Measurements from ENCODE around the gene CCNF. TPM values are rescaled to one million over a fixed set of nuclear protein-coding genes. Genes with fewer than 3 reads are reported as not detected.

Gene CCNF
- total and polyA plus RNA-seq, 4 donors, result 0.88 to 46.3 (median 1.8) TPM

GRCh38 chr16:2476741-2477140 is 47.5 kb downstream of the CCNF start:
- 38% methylated on average over 3 of the region's 3 CpGs for WGBS

DNA sequence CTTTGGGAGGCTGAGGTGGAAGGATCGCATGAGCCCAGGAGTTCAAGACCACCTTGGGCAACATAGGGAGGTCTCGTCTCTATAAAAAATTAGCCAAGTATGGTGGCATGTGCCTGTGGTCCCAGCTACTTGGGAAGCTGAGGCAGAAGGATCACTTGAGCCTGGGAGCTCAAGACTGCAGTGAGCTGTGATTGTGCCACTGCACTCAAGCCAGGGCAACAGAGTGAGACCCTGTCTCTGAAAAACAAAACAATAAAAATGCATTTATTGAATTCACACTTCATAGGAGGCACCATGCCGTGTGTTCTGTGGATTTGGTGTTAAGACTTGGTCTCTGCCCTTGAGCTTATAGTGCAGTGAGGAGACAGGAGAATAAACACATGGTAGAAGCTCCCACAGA is 48.1 kb downstream of the CCNF start:
- Histone ChIP-seq H3K27ac (ENCODE audit: low read depth in 1 of 2, low read length in 2 of 2) (no peak overlapping the region), H3K4me1 (ENCODE audit: control insufficient read depth in 4 of 4, insufficient read depth in 4 of 4, low read length in 3 of 4) (peaks cover 19 to 56% (median 40%) of the 10 kb centered on the region in 4 donors), H3K4me3 (ENCODE audit: low read depth in 1 of 3, low read length in 3 of 3) (no peak overlapping the region), H3K36me3 (ENCODE audit: control insufficient read depth in 4 of 4, insufficient read depth in 3 of 4, low read depth in 1 of 4, low read length in 3 of 4) (no peaks in the 10 kb centered on the region), H3K9me3 (ENCODE audit: control insufficient read depth in 4 of 4, low read length in 3 of 4) (no peaks in the 10 kb centered on the region), H3K27me3 (ENCODE audit: control insufficient read depth in 4 of 4, insufficient read depth in 4 of 4, low read length in 3 of 4) (no peaks in the 10 kb centered on the region), H3K9ac (ENCODE audit: low read depth in 1 of 2, low read length in 2 of 2) (no peak overlapping the region)
- DNase-seq (ENCODE audit: low spot score), result no peak
- no peak for TF ChIP-seq GABPA (IDR thresholded peaks at IDR 0.05 in 1 of 2, conservative IDR thresholded peaks at IDR 0.05 in 1 of 2)
- no peak for TF ChIP-seq ZBTB33 (IDR thresholded peaks at IDR 0.05)
- TF ChIP-seq TAF1 (conservative IDR thresholded peaks at IDR 0.05), result no peak
- TF ChIP-seq, protein P1, sequence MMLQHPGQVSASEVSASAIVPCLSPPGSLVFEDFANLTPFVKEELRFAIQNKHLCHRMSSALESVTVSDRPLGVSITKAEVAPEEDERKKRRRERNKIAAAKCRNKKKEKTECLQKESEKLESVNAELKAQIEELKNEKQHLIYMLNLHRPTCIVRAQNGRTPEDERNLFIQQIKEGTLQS (IDR thresholded peaks at IDR 0.05), result no peak
- no peak for TF ChIP-seq MAX (IDR thresholded peaks at IDR 0.05)
- TF ChIP-seq FOXA1 (IDR thresholded peaks at IDR 0.05), result no peak
- no peak for TF ChIP-seq NR2F2 (IDR thresholded peaks at IDR 0.05)
- no peak for TF ChIP-seq RAD21 (IDR thresholded peaks at IDR 0.05)
- TF ChIP-seq, protein P2, sequence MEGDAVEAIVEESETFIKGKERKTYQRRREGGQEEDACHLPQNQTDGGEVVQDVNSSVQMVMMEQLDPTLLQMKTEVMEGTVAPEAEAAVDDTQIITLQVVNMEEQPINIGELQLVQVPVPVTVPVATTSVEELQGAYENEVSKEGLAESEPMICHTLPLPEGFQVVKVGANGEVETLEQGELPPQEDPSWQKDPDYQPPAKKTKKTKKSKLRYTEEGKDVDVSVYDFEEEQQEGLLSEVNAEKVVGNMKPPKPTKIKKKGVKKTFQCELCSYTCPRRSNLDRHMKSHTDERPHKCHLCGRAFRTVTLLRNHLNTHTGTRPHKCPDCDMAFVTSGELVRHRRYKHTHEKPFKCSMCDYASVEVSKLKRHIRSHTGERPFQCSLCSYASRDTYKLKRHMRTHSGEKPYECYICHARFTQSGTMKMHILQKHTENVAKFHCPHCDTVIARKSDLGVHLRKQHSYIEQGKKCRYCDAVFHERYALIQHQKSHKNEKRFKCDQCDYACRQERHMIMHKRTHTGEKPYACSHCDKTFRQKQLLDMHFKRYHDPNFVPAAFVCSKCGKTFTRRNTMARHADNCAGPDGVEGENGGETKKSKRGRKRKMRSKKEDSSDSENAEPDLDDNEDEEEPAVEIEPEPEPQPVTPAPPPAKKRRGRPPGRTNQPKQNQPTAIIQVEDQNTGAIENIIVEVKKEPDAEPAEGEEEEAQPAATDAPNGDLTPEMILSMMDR (IDR thresholded peaks at IDR 0.05; ENCODE audit: low read depth, low read length, missing input control), result no peak
- no peak for TF ChIP-seq EGR1 (IDR thresholded peaks at IDR 0.05; ENCODE audit: low read depth in 2 of 2)
- TF ChIP-seq REST (IDR thresholded peaks at IDR 0.05), result no peak
- TF ChIP-seq JUND (IDR thresholded peaks at IDR 0.05), result no peak
- TF ChIP-seq RXRA (IDR thresholded peaks at IDR 0.05), result no peak
- no peak for TF ChIP-seq FOXA2 (IDR thresholded peaks at IDR 0.05)
- TF ChIP-seq HNF4A (conservative IDR thresholded peaks at IDR 0.05), result no peak
- no peak for TF ChIP-seq SP1 (IDR thresholded peaks at IDR 0.05)
- no peak for TF ChIP-seq HNF4G (IDR thresholded peaks at IDR 0.05)
- no peak for TF ChIP-seq YY1 (IDR thresholded peaks at IDR 0.05)
- 94% methylated on average over 3 of the region's 3 CpGs for WGBS

More at GRCh38 chr16:2476741-2477140, 47.5 kb downstream of the CCNF start:
- no peaks in the 10 kb centered on the region for H3K36me3 ChIP-seq (ENCODE audit: control insufficient read depth in 4 of 4, insufficient read depth in 3 of 4, low read depth in 1 of 4, low read length in 3 of 4)
- no peaks in the 10 kb centered on the region for H3K9me3 ChIP-seq (ENCODE audit: control insufficient read depth in 4 of 4, low read length in 3 of 4)
- TF ChIP-seq NR2F2 (IDR thresholded peaks at IDR 0.05) (no peak), RXRA (IDR thresholded peaks at IDR 0.05) (peak in 1 of 2 donors; percentile 52), TAF1 (conservative IDR thresholded peaks at IDR 0.05) (no peak), FOXA1 (IDR thresholded peaks at IDR 0.05) (no peak), FOXA2 (IDR thresholded peaks at IDR 0.05) (peak; percentile 21), RAD21 (IDR thresholded peaks at IDR 0.05) (no peak), HNF4A (conservative IDR thresholded peaks at IDR 0.05) (peak; percentile 36 to 52)
- H3K9ac ChIP-seq (ENCODE audit: low read depth in 1 of 2, low read length in 2 of 2), result no peak overlapping the region
- H3K27ac ChIP-seq (ENCODE audit: low read depth in 1 of 2, low read length in 2 of 2), result peak overlapping the region in 1 of 2 donors; percentile 6
- H3K27me3 ChIP-seq (ENCODE audit: control insufficient read depth in 4 of 4, insufficient read depth in 4 of 4, low read length in 3 of 4), result no peaks in the 10 kb centered on the region
- H3K4me1 ChIP-seq (ENCODE audit: control insufficient read depth in 4 of 4, insufficient read depth in 4 of 4, low read length in 3 of 4), result peaks cover 23 to 57% (median 43%) of the 10 kb centered on the region in 4 donors
- no peak for DNase-seq (ENCODE audit: low spot score)
- no peak overlapping the region for H3K4me3 ChIP-seq (ENCODE audit: low read depth in 1 of 3, low read length in 3 of 3)
